ENCODE data around the gene PRCP.

- TF ChIP-seq POLR2A (IDR thresholded peaks at IDR 0.05): no peak
- no peak for TF ChIP-seq CTCF (IDR thresholded peaks at IDR 0.05)
These were observed 108.5 kb downstream of the PRCP start for GRCh38 chr11:82791779-82792178.

Data from Peyer's patch (tissue), 4 donors.